Caco-2 (cell line): Measurements from ENCODE around the gene STK32B. TPM values are rescaled to one million over a fixed set of nuclear protein-coding genes. Genes with fewer than 3 reads are reported as not detected.
"Not testable (repeated sequence)": the region's sequence is repeated elsewhere in the genome, so short reads cannot be mapped to it uniquely, and the experiment has no call there.

Experiments
- Bru-seq: library from RNA; stranded (reverse); fragments of 400-500 nt; gene quantifications from one replicate; lab custom pipeline; 2021; lab: Mats Ljungman, UMichigan
- BruChase-seq, 2 experiments: library from RNA; stranded (reverse); fragments of 400-500 nt; gene quantifications; one replicate each; lab custom pipeline; 2021; lab: Mats Ljungman, UMichigan
- BruUV-seq: library from RNA; stranded (reverse); fragments of 400-500 nt; replicated peaks from 2 replicates; lab custom pipeline; 2021; lab: Mats Ljungman, UMichigan
- CTCF ChIA-PET: fragments of 300-600 bp; sonication (Branson Sonifier 250); formaldehyde crosslinking; loops from one replicate; lab custom pipeline; 2022; ENCODE audit warnings: antibody characterized with exemption; lab: Charles Lee
- POLR2A ChIA-PET: fragments of 300-600 bp; sonication (Branson Sonifier 250); formaldehyde crosslinking; loops from one replicate; lab custom pipeline; 2022; ENCODE audit warnings: antibody characterized with exemption; lab: Charles Lee
- DNase-seq, 2 experiments: peaks; one replicate each; pipeline versions ENCODE4 v3.0.0 to v3.0.0-alpha.2; 2020 to 2022
- H3K27me3 ChIP-seq: replicated peaks from 2 replicates; pipeline ENCODE4 v1.6.0; 2011; ENCODE audit warnings: low read length; ENCODE audit not compliant: control insufficient read depth, insufficient read depth
- H3K36me3 ChIP-seq: 2 replicates; pipeline ENCODE4 v1.5.1; 2011; ENCODE audit warnings: low read length; ENCODE audit not compliant: control insufficient read depth, insufficient read depth
- H3K4me1 ChIP-seq: fragments of 250-450 bp; sonication (Bioruptor Pico); 2 replicates; pipeline ENCODE4 v1.5.1; 2020; ENCODE audit warnings: mild to moderate bottlenecking
- H3K4me3 ChIP-seq: 2 replicates; pipeline ENCODE4 v1.5.1; 2011; ENCODE audit warnings: low read depth, mild to moderate bottlenecking, control low read depth, low read length
- H3K9me3 ChIP-seq: fragments of 250-450 bp; sonication (Bioruptor Pico); 2 replicates; pipeline ENCODE4 v1.5.1; 2020; ENCODE audit warnings: mild to moderate bottlenecking, moderate library complexity
- H3K27ac Mint-ChIP-seq: one replicate; pipeline ENCODE4 v1.8.0; 2022; ENCODE audit warnings: mixed read lengths; ENCODE audit not compliant: unreplicated experiment
- H3K27me3 Mint-ChIP-seq: one replicate; pipeline ENCODE4 v1.8.0; 2022; ENCODE audit warnings: mixed read lengths; ENCODE audit not compliant: insufficient read depth, unreplicated experiment
- H3K36me3 Mint-ChIP-seq: one replicate; pipeline ENCODE4 v1.8.0; 2022; ENCODE audit warnings: mild to moderate bottlenecking, mixed read lengths; ENCODE audit not compliant: insufficient read depth, unreplicated experiment
- H3K4me1 Mint-ChIP-seq: one replicate; pipeline ENCODE4 v1.8.0; 2022; ENCODE audit warnings: low read depth, mixed read lengths; ENCODE audit not compliant: unreplicated experiment
- H3K4me3 Mint-ChIP-seq: one replicate; pipeline ENCODE4 v1.8.0; 2022; ENCODE audit warnings: mild to moderate bottlenecking, moderate library complexity, mixed read lengths; ENCODE audit not compliant: unreplicated experiment
- H3K9me3 Mint-ChIP-seq: one replicate; pipeline ENCODE4 v1.8.0; 2022; ENCODE audit warnings: mixed read lengths; ENCODE audit not compliant: unreplicated experiment
- CTCF ChIP-seq, 2 experiments: fragments of 200-600 bp in 1 of 2; IDR thresholded peaks; 1 replicate in 1 of 2; 2 replicates in 1 of 2; pipeline versions ENCODE4 v1.5.1 to v1.8.0; 2011 to 2022; ENCODE audit warnings: antibody characterized with exemption in 1 of 2, control low read depth in 1 of 2, inconsistent platforms in 1 of 2, low read depth in 1 of 2, low read length in 1 of 2, mild to moderate bottlenecking in 1 of 2, moderate library complexity in 1 of 2; ENCODE audit not compliant: insufficient read depth in 1 of 2, severe bottlenecking in 1 of 2, unreplicated experiment in 1 of 2
- intact Hi-C: fragments of 100-400 bp; cut with micrococcal nuclease; formaldehyde crosslinking; loops from one replicate; pipeline ENCODE4 v1.10.0; 2022; ENCODE audit not compliant: unreplicated experiment
- long read RNA-seq: library from polyadenylated mRNA; stranded (forward); transcript quantifications from one replicate; pipeline ENCODE4 v2.0.0, GENCODE V29; 2022
- total RNA-seq: library from RNA; stranded (reverse); gene quantifications from 2 replicates; pipeline ENCODE4 v1.2.3, GENCODE V29; 2022

Gene STK32B
- 8.8 and 11.2 TPM in 2 replicates for total RNA-seq
- Bru-seq, nascent RNA = percentile 55 among the genes with signal in this experiment
- BruChase-seq, experiment 1, labeled RNA remaining after a 2-hour chase = percentile 56 among the genes with signal in this experiment
- BruChase-seq, experiment 2, labeled RNA remaining after a 6-hour chase = percentile 49 among the genes with signal in this experiment
- long read RNA-seq, transcript STK32B-201 (12 exons, 3,582 nt) = major isoform, 10 of 18 reads
- long read RNA-seq, partial matches to known transcripts = 1 of 18 reads
- long read RNA-seq, other reads (novel, unspliced or antisense) = 7 of 18 reads

GRCh38 chr4:5051278-5052203 is at the start of gene STK32B:
STK32B (plus strand) TSS chr4:5051480.
- BruUV-seq = no TSS peak
- Histone ChIP-seq H3K9me3 (no peaks in the 10 kb centered on the region), H3K27me3 (no peaks in the 10 kb centered on the region), H3K4me3 (peak within 1 kb of the TSS; percentile 34), H3K4me1 (peaks cover 37% of the 10 kb centered on the region), H3K36me3 (no peaks in the 10 kb centered on the region)
- POLR2A ChIA-PET = interaction anchor here (0.5 kb wide), 1 partner anchor 124 kb away, joined by 3 read pairs; no protein-coding TSS in a partner anchor
- H3K4me3 Mint-ChIP-seq = peak within 1 kb of the TSS; percentile 73
- no peak for TF ChIP-seq CTCF (IDR thresholded peaks at IDR 0.05; ENCODE audit: insufficient read depth in 1 of 2, low read depth in 1 of 2, low read length in 1 of 2, severe bottlenecking in 1 of 2, unreplicated experiment in 1 of 2)
- intact Hi-C loops = loop anchor here (2.0 to 10.0 kb wide), 2 partner anchors 323 to 761 kb away; no protein-coding TSS in a partner anchor
- H3K27me3 Mint-ChIP-seq = no peaks in the 10 kb centered on the region
- peak in 1 of 2 experiments; percentile 38 for DNase-seq
- peaks cover 16% of the 10 kb centered on the region for H3K36me3 Mint-ChIP-seq
- H3K27ac Mint-ChIP-seq = peak within 1 kb of the TSS; percentile 42
- H3K4me1 Mint-ChIP-seq = peaks cover 17% of the 10 kb centered on the region
- H3K9me3 Mint-ChIP-seq = no peaks in the 10 kb centered on the region
- CTCF ChIA-PET = no interaction called here

- intact Hi-C loops, CTCF ChIA-PET, DNase-seq, H3K27ac Mint-ChIP-seq, H3K27me3 ChIP-seq, H3K4me3 Mint-ChIP-seq, BruUV-seq, H3K4me1 Mint-ChIP-seq, H3K4me1 ChIP-seq, H3K9me3 Mint-ChIP-seq, POLR2A ChIA-PET, H3K36me3 ChIP-seq, H3K4me3 ChIP-seq, H3K36me3 Mint-ChIP-seq, H3K27me3 Mint-ChIP-seq, H3K9me3 ChIP-seq: not testable (repeated sequence)
Observed at GRCh38 chr4:5001641-5002040, 49.6 kb upstream of the STK32B start.

- Mint-ChIP-seq H3K4me3 (no peak overlapping the region), H3K36me3 (no peaks in the 10 kb centered on the region), H3K27me3 (peaks cover 7% of the 10 kb centered on the region), H3K4me1 (no peaks in the 10 kb centered on the region), H3K9me3 (no peaks in the 10 kb centered on the region), H3K27ac (no peak overlapping the region)
- Histone ChIP-seq H3K36me3 (no peaks in the 10 kb centered on the region), H3K9me3 (no peaks in the 10 kb centered on the region), H3K4me1 (no peaks in the 10 kb centered on the region), H3K27me3 (no peaks in the 10 kb centered on the region), H3K4me3 (no peak overlapping the region)
- no TSS peak for BruUV-seq
- ChIA-PET POLR2A (no interaction called here), CTCF (no interaction called here)
- no peak for TF ChIP-seq CTCF (IDR thresholded peaks at IDR 0.05; ENCODE audit: insufficient read depth in 1 of 2, low read depth in 1 of 2, low read length in 1 of 2, severe bottlenecking in 1 of 2, unreplicated experiment in 1 of 2)
- no peak for DNase-seq
- intact Hi-C loops = no loop called here
Observed at GRCh38 chr4:5003372-5003857, 47.9 kb upstream of the STK32B start.
